ENCODE data around the gene PKP4.

PKP4 gene

DNA sequence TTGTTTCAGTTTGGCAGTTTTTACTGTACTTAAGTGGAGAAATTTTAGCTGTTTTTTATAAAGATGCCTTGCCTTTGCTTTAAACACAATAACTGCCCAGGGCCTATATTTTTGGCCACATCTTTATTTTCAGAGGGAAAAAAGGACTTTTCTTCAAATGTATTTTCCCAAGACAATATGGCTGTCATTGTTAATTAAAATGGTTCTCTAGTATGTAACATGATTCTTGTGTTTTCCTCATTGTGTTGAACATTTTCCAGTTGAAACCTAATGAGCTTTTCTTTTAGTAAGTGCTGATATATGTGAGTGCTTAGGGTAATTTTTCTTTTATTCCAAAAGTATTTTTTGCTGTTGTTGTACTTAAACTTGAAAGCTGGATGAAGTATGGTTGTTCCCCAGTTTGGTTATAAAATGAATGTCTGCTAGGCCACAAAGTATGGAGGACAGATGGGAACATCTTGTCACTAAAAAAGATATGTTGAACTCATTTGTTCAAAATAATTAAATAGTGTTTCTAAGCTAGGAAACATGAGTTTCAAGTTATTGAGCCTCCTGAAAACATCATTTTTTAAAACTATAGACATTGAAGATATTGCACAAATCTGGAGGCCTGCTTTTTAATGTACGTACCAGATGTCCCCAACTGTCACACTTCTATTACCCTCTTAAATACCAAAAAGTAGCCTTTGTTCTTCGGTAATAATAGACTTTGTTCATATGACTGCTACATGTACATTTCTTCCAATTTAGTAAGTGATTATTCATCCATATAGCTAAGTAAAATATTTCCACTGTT lies 190.9 kb downstream of the PKP4 start:
- no peak for DNase-seq (ENCODE audit: low read depth)

GRCh38 chr2:158649846-158650245 lies 193.1 kb downstream of the PKP4 start:
- no peak for DNase-seq (ENCODE audit: low read depth)

DNA sequence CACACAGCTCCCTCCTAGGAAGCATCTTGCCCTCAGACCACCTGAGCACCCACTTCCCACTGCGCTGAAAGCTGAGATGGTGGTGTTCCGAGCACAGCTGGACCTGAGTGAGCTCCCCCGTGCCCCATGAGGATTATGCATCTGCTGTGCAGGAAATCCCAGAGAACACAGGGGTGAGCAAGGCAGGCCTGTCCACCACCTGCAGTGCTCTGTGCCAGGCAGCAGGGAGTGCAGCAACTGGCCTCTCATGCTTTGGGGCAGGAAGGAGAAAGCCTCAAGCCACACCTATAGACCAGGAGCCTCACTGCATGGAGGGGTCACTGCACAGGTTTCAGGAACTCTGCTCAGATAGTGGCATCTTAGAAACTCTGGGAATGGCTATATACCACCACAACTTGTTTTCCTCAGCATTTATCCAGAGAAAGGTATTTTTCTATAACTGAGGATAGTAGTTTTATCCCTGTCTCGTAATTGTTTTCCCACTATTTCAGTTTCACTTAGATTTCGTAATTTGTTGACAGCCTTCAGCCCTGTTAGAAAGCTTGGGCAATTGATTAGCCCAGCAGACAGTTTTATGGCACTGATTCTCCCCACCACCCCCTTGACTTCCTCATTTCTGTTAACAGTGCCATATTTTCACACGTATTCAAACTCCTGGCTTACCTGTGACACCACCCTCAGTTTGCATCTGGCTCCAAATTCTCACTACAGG lies 194.1 kb downstream of the PKP4 start:
- no peak for DNase-seq (ENCODE audit: low read depth)

DNA sequence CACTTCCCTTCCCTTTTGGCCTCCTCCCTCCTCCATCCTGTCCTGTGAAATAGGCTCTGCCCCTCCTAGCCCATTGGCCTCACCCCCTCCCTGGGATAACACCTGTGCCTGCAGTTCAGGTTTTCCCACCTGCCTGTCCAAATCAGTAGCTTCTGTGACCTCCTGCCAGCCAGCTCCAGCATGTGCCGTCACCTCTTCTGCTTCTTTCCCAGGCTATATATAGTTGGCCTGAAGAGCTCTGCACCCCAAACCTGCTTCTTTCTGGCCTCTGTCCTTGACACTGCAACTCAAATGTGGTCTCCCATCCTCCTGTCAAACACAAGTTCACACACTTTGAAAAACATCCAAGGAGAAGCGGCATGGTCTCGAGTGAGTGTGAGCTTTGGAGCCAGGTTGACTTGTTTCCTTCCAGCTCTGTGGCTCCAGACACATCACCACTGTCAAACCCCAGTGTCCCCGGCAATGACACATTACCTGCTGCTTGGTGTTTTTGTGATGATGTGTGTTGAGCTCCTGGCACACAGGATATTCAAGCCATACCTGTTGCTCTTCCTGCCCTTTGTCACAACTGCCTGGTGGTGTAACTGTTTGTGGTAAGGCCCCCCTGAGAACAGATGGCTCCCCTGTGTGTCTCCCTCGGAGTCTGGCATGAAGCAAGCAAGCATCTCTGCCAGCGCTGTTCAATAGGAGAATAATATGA lies 194.8 kb downstream of the PKP4 start:
- no peak for DNase-seq (ENCODE audit: low read depth)

- no peak for DNase-seq (ENCODE audit: low read depth)
Measured at GRCh38 chr2:158655628-158656027, 198.9 kb downstream of the PKP4 start.

- DNase-seq (ENCODE audit: low read depth), result no peak
Measured at GRCh38 chr2:158656492-158657229, 199.9 kb downstream of the PKP4 start.

DNA sequence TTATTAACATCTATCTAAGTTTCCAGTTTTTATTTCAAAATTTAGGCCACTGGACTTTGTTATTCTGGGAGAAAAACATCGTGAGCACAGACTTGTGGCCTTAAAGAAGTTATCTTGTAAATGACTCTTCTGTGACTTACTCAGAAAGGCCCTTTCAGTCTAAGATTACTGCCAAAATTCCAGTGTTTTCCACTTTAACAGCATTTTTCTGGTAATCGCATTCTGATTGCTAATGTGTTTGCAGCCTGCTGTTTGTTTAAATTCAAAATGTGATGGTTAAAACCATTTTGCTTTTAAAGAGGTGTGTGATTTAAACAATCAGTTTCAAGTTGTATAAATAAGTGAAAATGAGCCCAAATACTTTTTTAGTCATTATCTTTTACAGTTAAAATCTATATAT lies 201.6 kb downstream of the PKP4 start:
- DNase-seq (ENCODE audit: low read depth), result no peak

DNA sequence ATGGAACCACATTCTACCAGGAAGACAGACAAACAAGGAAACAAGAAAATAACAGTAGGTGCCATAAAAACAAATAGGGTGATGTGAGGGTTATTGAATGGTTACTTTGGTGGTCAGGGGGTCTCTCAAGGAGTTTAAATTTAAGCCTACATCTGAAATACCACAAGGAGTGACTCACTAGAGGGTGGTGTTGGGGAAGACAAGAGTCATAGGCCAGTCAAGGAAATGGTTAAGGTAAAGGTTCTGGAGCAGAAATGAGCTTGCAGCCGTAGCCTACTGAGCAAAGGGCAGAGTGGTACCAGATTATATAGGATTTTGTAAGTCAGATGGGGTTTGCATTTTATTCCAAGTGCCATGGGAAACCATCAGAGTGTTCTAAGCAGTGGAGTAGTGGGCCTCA lies 202.7 kb downstream of the PKP4 start:
- DNase-seq (ENCODE audit: low read depth), result no peak

DNA sequence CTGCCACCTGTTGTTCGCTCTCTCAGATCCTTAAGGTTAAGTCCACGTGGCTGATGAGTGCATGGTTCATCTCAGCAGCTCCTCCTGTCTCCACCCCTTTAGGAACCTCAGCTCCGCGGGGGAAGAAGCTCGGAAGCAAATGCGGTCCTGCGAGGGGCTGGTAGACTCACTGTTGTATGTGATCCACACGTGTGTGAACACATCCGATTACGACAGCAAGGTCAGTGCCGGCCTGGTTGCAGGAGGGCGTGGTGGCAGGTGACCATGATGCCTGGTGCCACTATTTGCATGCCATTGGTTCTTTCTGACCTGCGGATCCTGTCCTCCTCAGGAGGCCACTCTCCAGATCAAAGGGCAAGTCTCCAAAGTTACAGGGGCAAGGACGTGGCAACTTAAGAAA lies 204.5 kb downstream of the PKP4 start:
- no peak for DNase-seq (ENCODE audit: low read depth)

GRCh38 chr2:158662421-158662820 lies 205.7 kb downstream of the PKP4 start:
- DNase-seq (ENCODE audit: low read depth), result no peak

DNA sequence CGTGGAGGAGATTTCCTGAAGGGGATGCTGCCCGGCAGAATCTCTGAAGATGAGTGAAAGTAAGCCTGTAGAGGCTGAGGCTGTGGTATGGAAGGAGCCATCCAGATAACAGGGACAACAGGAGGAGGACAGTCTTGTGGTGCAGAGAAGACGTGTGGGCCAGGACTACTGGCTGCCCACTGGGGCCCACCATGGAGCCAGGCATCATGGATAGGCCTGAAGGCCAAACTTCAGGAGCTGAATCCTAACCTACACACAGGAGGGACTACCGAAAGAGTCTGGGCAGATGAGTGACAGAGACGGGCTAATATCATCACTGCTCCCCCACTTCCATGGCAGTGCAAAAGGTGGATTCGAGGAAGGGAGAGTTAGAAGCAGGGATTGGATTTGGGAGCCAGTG lies 207.0 kb downstream of the PKP4 start:
- DNase-seq (ENCODE audit: low read depth), result no peak

- DNase-seq (ENCODE audit: low read depth), result no peak
Measured at GRCh38 chr2:158664987-158665386, 208.2 kb downstream of the PKP4 start.

DNA sequence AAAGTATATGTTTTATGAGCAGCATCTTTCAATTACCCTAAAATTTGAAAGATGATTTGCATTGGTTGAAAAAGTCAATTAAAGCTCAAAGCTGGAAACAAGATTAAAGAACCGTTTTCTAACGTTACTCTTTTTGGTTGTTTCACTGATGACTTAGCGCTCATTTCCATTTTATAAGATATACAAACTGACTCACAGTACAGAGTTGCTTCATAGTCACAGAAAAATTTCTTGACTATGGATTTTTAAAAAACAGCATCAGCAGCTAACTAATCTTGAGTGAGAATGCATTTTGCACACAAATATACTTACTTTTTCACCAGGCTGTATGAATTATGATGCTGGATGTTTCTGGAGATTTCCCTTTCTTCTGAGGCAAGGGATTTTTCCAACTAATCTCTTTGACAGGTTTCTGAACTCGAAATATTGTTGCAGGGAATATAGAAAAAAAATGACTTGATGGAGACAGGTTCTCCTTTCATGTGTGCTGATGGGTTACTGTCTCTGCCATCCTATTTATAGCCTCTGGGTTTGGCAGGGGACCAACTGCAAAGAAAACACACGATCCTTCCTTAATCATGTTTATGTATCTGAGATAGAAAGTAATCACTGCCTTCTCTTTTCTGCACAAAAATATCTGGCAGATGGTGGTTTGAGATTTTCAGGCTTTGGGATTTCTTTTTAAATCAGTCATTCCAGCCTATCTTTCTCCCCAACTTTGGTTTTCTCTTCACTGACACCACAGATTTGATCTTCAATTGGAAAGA lies 209.0 kb downstream of the PKP4 start:
- DNase-seq (ENCODE audit: low read depth), result no peak

DNA sequence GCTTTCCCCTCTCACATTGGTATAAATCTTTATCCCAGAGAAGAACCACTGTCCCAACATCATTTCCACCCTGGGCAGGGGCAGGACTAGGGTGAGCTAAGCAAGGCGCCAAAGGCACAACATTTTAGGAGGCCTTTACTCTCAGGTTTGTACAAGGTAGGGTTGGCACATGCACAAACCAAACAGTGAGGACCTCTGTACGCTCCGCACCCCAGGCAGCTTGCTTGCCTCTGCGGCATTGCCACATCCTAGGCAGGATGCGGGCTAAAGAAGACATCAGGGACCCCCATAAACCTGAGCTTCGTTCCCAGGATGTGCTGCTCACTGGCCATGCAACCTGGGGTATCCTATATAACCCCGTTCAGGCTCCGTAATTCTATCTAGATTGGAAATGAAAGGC lies 210.2 kb downstream of the PKP4 start:
- DNase-seq (ENCODE audit: low read depth), result no peak

- DNase-seq (ENCODE audit: low read depth), result no peak
Measured at GRCh38 chr2:158667586-158667985, 210.8 kb downstream of the PKP4 start.

DNA sequence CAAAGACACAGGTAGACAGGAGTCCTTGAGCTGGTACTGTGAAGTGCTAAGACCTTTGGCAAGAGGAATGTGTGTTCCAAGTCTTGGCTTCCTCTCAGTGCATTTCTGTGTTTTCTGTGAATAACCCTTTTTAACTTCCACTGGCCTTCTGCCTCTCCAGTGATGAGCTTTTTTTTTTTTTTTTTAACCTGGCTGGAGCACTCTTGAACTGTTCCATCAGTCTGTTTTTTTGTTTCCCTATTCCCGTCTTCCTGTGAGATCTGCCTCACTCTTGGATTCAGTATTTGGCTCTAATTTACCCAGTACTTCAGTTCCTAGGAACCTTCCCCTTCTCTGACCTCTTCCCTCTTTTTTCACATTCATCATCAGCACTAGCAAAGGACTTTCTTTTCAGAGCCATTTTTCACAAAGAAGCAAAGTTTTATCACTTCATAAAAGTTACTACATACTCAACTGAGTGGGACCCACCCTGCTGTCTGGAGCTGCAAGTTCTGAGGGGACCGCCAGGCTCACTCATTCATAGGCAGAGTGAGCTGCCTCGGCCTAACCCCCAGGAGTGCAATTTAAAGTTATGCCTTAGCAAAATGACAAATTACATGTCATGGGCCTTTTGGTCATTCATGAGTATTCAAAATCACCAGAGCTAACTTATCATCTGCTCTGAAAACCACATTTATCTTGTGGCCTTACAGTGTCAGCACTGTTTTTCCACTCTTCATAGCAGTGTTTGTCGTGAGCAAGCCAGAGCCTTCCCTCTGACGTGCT lies 211.4 kb downstream of the PKP4 start:
- DNase-seq (ENCODE audit: low read depth), result no peak

GRCh38 chr2:158670292-158670691 lies 213.5 kb downstream of the PKP4 start:
- no peak for DNase-seq (ENCODE audit: low read depth)

GRCh38 chr2:158671360-158672245 lies 214.9 kb downstream of the PKP4 start:
- DNase-seq (ENCODE audit: low read depth), result no peak

- DNase-seq (ENCODE audit: low read depth), result no peak
Measured at GRCh38 chr2:158676295-158676694, 219.5 kb downstream of the PKP4 start.

DNA sequence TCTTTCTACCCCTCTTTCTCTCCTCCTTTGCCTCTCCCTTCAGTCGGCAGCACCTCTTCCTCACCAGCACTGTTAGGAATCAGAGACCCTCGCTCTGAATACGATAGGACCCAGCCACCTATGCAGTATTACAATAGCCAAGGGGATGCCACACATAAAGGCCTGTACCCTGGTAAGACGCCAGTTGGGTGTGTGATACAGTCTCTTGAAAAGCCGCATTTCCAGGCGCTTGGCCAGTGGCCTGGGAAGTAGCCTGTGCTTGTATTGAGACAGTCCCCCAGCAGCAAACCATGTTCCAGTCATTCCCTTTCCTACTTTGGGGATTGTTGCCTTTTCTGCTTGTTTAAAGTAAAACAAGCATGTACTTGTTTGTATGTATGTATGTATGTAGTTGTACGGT lies 219.9 kb downstream of the PKP4 start:
- DNase-seq (ENCODE audit: low read depth), result no peak

Measured in GM04503 (cell line).